ENCODE measurements around the gene YWHAB.
"Not testable (repeated sequence)": the region's sequence is repeated elsewhere in the genome, so short reads cannot be mapped to it uniquely, and the experiment has no call there.

Gene YWHAB

DNA sequence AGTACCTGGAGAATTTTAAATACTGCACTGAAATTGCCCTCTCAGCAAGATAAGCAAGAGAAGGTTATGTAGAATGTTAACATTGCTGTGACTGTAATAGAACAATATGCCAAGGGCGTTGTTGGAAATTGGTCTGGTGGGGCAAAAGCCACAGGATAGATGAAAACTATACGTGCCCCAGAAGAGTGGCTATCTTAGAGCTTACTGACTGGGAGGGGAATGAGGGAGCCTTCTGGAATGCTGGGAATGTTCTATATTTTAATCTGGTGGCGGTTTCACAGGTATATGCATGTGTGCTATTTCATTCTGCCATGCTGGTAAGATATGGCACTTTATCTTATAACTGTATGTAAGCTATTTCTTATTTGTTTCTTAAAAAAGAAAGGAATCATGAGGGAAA is 35.2 kb upstream of the YWHAB start:
- no peak overlapping the region for H3K27ac ChIP-seq (ENCODE audit: low read depth, low read length)
- H3K4me1 ChIP-seq (ENCODE audit: control insufficient read depth in 1 of 2, insufficient read depth in 2 of 2, low read length in 2 of 2): peaks cover 6 to 22% of the 10 kb centered on the region in 2 donors

DNA sequence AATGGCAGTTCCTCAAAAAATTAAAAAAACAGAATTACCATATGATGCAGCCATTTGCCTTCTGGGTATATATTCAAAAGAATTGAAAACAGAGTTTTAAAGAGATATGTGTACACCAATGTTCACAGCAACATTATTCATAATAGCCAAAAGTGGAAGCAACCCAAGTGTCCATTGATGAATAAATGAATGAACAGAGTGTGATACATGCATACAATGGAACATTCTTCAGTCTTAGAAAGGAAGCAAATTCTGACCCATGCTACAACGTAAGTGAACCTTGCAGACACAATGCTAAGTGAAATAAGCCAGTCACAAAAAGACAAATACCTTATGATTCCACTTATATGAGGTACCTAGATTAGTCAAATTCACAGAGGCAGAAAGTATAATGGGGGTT is 34.7 kb upstream of the YWHAB start:
- H3K4me3 ChIP-seq (ENCODE audit: low read depth in 1 of 2, low read length in 2 of 2): no peak overlapping the region
- H3K9ac ChIP-seq (ENCODE audit: low read depth in 1 of 2, low read length in 2 of 2): no peak overlapping the region
- H3K27me3 ChIP-seq (ENCODE audit: control insufficient read depth in 1 of 2, insufficient read depth in 2 of 2, low read length in 2 of 2): no peaks in the 10 kb centered on the region
- no peaks in the 10 kb centered on the region for H3K9me3 ChIP-seq (ENCODE audit: control insufficient read depth in 1 of 2, low read length in 2 of 2)
- H3K36me3 ChIP-seq (ENCODE audit: control insufficient read depth in 1 of 2, insufficient read depth in 2 of 2, low read length in 2 of 2): no peaks in the 10 kb centered on the region
- peaks cover 6 to 22% of the 10 kb centered on the region in 2 donors for H3K4me1 ChIP-seq (ENCODE audit: control insufficient read depth in 1 of 2, insufficient read depth in 2 of 2, low read length in 2 of 2)
- no peak overlapping the region for H3K27ac ChIP-seq (ENCODE audit: low read depth, low read length)

More for the DNA sequence above, 35.2 kb upstream of the YWHAB start:
- Histone ChIP-seq H3K4me3 (ENCODE audit: low read depth in 1 of 2, low read length in 2 of 2) (no peak overlapping the region), H3K9me3 (ENCODE audit: control insufficient read depth in 1 of 2, low read length in 2 of 2) (no peaks in the 10 kb centered on the region), H3K36me3 (ENCODE audit: control insufficient read depth in 1 of 2, insufficient read depth in 2 of 2, low read length in 2 of 2) (no peaks in the 10 kb centered on the region), H3K9ac (ENCODE audit: low read depth in 1 of 2, low read length in 2 of 2) (no peak overlapping the region), H3K27me3 (ENCODE audit: control insufficient read depth in 1 of 2, insufficient read depth in 2 of 2, low read length in 2 of 2) (no peaks in the 10 kb centered on the region)

DNA sequence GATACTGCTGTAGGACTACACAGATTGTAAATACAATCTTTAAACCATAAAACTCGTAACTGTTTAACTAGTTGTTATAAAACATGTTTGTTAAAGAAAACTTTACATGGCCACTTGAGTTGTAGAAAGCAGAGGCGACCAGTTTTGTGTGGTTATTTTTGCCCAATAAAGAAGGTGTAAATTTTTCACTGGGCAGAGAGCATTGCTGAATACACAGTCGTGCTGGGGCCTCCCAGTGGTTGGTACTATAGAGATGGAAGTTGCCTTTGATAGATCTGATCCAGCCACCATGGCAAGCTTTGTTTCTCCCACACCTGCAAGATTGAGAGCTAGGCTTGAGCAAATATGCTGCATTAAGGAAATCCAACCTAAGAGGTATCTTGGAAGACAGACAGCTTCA is 34.0 kb upstream of the YWHAB start:
- H3K27ac ChIP-seq (ENCODE audit: low read depth, low read length): no peak overlapping the region
- H3K4me3 ChIP-seq (ENCODE audit: low read depth in 1 of 2, low read length in 2 of 2): no peak overlapping the region
- no peaks in the 10 kb centered on the region for H3K27me3 ChIP-seq (ENCODE audit: control insufficient read depth in 1 of 2, insufficient read depth in 2 of 2, low read length in 2 of 2)
- peaks cover 6 to 22% of the 10 kb centered on the region in 2 donors for H3K4me1 ChIP-seq (ENCODE audit: control insufficient read depth in 1 of 2, insufficient read depth in 2 of 2, low read length in 2 of 2)
- H3K36me3 ChIP-seq (ENCODE audit: control insufficient read depth in 1 of 2, insufficient read depth in 2 of 2, low read length in 2 of 2): no peaks in the 10 kb centered on the region
- H3K9me3 ChIP-seq (ENCODE audit: control insufficient read depth in 1 of 2, low read length in 2 of 2): no peaks in the 10 kb centered on the region
- H3K9ac ChIP-seq (ENCODE audit: low read depth in 1 of 2, low read length in 2 of 2): no peak overlapping the region

DNA sequence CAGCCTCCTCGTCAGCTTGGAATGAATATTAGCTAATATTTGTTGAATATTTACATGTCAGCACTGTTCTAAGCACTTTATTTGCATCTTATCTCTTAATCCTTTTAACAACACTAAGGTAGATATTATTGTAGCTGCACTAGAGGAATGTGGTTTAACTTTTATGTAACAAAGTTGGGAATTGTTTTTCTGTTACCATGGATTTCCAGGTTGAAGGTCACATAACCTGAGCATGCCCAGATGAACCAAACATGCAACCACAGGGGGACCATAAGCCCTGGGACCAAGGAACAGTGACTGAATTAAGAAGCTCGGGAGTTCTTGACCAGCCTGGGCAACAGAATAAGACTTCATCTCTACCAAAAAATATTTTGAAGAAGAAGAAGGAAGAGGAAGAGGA is 29.1 kb upstream of the YWHAB start:
- Histone ChIP-seq H3K27me3 (ENCODE audit: control insufficient read depth in 1 of 2, insufficient read depth in 2 of 2, low read length in 2 of 2) (no peaks in the 10 kb centered on the region), H3K4me3 (ENCODE audit: low read depth in 1 of 2, low read length in 2 of 2) (no peak overlapping the region), H3K36me3 (ENCODE audit: control insufficient read depth in 1 of 2, insufficient read depth in 2 of 2, low read length in 2 of 2) (no peaks in the 10 kb centered on the region), H3K9ac (ENCODE audit: low read depth in 1 of 2, low read length in 2 of 2) (no peak overlapping the region), H3K9me3 (ENCODE audit: control insufficient read depth in 1 of 2, low read length in 2 of 2) (no peaks in the 10 kb centered on the region), H3K27ac (ENCODE audit: low read depth, low read length) (no peak overlapping the region), H3K4me1 (ENCODE audit: control insufficient read depth in 1 of 2, insufficient read depth in 2 of 2, low read length in 2 of 2) (peaks cover 7 to 9% of the 10 kb centered on the region in 2 donors)

DNA sequence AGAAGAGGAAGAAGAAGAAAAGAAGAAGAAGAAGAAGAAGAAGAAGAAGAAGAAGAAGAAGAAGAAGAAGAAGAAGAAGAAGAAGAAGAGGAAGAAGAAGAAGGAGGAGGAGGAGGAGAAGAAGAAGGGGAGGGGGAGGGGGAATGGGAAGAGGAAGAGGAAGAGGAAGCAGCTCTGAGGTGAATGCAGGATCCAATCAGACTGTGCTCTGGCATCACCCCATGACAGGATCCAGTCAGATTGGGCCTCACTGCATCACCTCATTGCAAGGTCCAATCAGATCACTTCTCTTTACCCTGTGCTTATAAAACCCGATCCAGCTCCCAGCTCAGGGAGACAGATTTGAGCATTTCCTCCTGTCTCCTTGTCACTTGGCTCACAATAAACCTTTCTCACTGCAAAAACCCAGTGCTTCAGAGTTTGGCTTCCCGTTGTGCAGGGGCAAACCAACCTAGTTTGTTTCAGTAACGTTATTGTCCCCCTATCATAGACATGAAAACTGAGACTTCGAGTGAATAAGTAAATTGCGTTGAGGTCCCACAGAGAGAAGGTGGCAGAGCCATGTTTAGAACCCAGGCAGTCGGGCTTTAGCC is 28.6 kb upstream of the YWHAB start:
- no peaks in the 10 kb centered on the region for H3K36me3 ChIP-seq (ENCODE audit: control insufficient read depth in 1 of 2, insufficient read depth in 2 of 2, low read length in 2 of 2)
- H3K4me1 ChIP-seq (ENCODE audit: control insufficient read depth in 1 of 2, insufficient read depth in 2 of 2, low read length in 2 of 2): peaks cover 2 to 11% of the 10 kb centered on the region in 2 donors
- no peaks in the 10 kb centered on the region for H3K9me3 ChIP-seq (ENCODE audit: control insufficient read depth in 1 of 2, low read length in 2 of 2)
- no peak overlapping the region for H3K9ac ChIP-seq (ENCODE audit: low read depth in 1 of 2, low read length in 2 of 2)
- H3K27me3 ChIP-seq (ENCODE audit: control insufficient read depth in 1 of 2, insufficient read depth in 2 of 2, low read length in 2 of 2): no peaks in the 10 kb centered on the region
- H3K27ac ChIP-seq (ENCODE audit: low read depth, low read length): no peak overlapping the region
- no peak overlapping the region for H3K4me3 ChIP-seq (ENCODE audit: low read depth in 1 of 2, low read length in 2 of 2)

DNA sequence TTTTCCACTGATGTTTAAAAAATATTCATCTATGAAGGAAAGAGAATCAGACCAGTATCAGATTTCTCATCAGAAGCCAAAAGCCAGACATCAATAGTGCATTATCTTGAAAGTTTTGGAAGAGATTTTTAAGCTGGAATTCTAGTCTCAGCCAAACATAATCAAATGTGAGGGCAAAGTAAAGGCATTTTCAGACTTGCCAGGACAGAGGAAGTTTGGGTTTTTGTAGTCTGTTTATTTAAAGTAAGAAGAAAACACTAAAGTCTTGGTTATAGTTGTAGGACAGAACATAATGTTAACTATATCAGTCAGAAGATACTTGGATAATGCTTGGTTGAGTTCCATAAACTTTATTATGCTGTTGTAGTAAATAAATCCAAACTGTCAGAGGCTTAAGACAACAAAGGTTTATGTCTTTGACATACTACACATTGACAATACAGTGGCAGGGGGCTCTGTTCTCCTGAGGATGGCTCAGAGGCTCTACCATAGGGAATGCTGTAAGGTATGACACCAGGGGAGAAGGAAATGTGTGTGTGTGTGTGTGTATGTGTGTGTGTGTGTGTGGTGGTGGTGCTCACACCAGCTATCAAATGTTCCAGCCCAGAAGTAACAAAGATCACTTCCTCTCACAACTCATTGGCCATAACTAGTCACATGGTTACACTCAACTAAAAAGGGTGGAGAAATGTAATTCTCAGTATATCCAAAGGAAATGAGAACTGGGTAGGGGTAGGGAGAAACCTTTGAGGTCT is 26.7 kb upstream of the YWHAB start:
- no peaks in the 10 kb centered on the region for H3K36me3 ChIP-seq (ENCODE audit: control insufficient read depth in 1 of 2, insufficient read depth in 2 of 2, low read length in 2 of 2)
- no peak overlapping the region for H3K27ac ChIP-seq (ENCODE audit: low read depth, low read length)
- no peaks in the 10 kb centered on the region for H3K9me3 ChIP-seq (ENCODE audit: control insufficient read depth in 1 of 2, low read length in 2 of 2)
- H3K4me1 ChIP-seq (ENCODE audit: control insufficient read depth in 1 of 2, insufficient read depth in 2 of 2, low read length in 2 of 2): peaks cover 1 to 14% of the 10 kb centered on the region in 2 donors
- no peaks in the 10 kb centered on the region for H3K27me3 ChIP-seq (ENCODE audit: control insufficient read depth in 1 of 2, insufficient read depth in 2 of 2, low read length in 2 of 2)
- no peak overlapping the region for H3K9ac ChIP-seq (ENCODE audit: low read depth in 1 of 2, low read length in 2 of 2)
- no peak overlapping the region for H3K4me3 ChIP-seq (ENCODE audit: low read depth in 1 of 2, low read length in 2 of 2)

DNA sequence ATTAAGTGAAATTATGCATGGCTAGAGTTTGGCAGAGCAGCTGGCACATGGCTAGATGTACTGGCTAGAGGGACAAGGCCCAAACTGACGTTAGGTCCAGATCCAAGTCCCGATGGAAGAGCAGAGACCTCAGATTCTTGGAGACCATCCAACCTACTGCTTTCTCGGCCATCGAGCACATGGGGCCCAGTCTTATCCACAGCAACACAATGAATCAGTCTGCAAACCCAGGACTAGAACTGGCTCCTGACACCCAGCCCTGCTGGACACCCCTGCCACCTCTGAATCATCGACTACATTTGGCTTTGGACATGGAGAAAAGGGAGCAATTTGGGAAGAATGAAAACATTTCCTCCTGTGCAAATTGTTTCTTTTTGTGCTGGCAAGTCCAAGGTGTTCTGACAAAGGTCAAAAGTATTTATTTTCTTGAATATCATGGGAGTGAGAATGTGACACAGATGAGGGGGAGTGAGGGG is 23.9 kb upstream of the YWHAB start:
- Histone ChIP-seq H3K27ac (ENCODE audit: low read depth, low read length) (no peak overlapping the region), H3K4me1 (ENCODE audit: control insufficient read depth in 1 of 2, insufficient read depth in 2 of 2, low read length in 2 of 2) (peaks cover 3 to 17% of the 10 kb centered on the region in 2 donors), H3K27me3 (ENCODE audit: control insufficient read depth in 1 of 2, insufficient read depth in 2 of 2, low read length in 2 of 2) (no peaks in the 10 kb centered on the region), H3K9ac (ENCODE audit: low read depth in 1 of 2, low read length in 2 of 2) (no peak overlapping the region), H3K4me3 (ENCODE audit: low read depth in 1 of 2, low read length in 2 of 2) (no peak overlapping the region), H3K36me3 (ENCODE audit: control insufficient read depth in 1 of 2, insufficient read depth in 2 of 2, low read length in 2 of 2) (no peaks in the 10 kb centered on the region), H3K9me3 (ENCODE audit: control insufficient read depth in 1 of 2, low read length in 2 of 2) (no peaks in the 10 kb centered on the region)

DNA sequence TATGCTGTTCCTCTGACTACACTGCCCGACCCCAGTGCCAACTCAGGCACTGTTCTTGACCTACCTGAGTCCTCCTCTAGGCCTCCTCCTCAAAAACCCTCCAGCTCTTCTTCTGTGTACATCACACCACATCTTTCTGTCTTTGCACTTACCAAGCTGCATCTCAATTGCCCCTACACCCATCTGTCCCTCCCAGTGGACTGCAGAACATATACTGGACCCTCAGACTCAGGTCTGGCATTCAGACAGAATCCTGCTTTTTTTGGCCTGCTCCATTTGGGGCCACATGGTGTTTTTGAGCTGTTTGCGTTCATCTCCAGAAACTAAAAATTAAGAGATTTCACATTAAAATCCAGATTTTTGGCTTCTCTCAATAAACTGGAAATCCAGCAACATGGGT is 23.2 kb upstream of the YWHAB start:
- no peak overlapping the region for H3K9ac ChIP-seq (ENCODE audit: low read depth in 1 of 2, low read length in 2 of 2)
- H3K27ac ChIP-seq (ENCODE audit: low read depth, low read length): no peak overlapping the region
- no peaks in the 10 kb centered on the region for H3K9me3 ChIP-seq (ENCODE audit: control insufficient read depth in 1 of 2, low read length in 2 of 2)
- H3K4me1 ChIP-seq (ENCODE audit: control insufficient read depth in 1 of 2, insufficient read depth in 2 of 2, low read length in 2 of 2): peaks cover 3 to 17% of the 10 kb centered on the region in 2 donors
- no peaks in the 10 kb centered on the region for H3K36me3 ChIP-seq (ENCODE audit: control insufficient read depth in 1 of 2, insufficient read depth in 2 of 2, low read length in 2 of 2)
- H3K4me3 ChIP-seq (ENCODE audit: low read depth in 1 of 2, low read length in 2 of 2): no peak overlapping the region
- no peaks in the 10 kb centered on the region for H3K27me3 ChIP-seq (ENCODE audit: control insufficient read depth in 1 of 2, insufficient read depth in 2 of 2, low read length in 2 of 2)

DNA sequence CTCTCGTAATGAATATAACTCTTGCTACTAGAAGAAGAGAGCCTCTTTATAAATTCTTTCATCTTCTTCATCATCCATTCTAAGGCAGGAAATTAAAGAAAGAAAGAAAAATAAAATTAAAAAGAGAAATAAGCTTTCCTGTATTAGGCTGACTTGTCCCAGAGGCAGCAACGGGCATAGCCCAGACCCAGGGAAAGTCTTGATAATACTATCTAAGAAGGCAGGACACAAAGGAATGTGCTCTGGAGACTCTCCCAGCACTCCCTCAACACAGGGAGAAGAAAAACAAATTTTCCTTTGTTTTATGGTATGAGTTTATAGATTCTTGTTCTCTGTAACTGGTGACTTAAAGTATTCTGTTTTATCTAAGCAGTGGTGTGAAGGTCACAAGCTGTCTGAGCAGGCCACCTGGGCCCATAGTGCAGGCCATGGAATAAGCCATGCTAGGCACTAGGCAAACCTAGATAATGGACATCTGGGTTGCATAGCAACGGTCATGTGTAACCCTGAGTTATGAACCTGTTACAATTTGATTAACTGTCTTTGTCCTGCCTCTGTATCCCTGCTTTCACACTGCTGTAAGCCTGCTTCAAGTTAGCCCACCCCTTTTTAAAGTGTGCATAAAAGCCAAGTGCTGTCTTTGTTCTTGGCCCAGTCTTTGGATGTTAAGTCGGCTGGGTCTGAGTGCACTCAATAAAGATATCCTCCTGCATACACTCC is 22.0 kb upstream of the YWHAB start:
- not testable (repeated sequence) for H3K9me3 ChIP-seq (ENCODE audit: control insufficient read depth in 1 of 2, low read length in 2 of 2); H3K9ac ChIP-seq (ENCODE audit: low read depth in 1 of 2, low read length in 2 of 2); H3K27me3 ChIP-seq (ENCODE audit: control insufficient read depth in 1 of 2, insufficient read depth in 2 of 2, low read length in 2 of 2); H3K27ac ChIP-seq (ENCODE audit: low read depth, low read length); H3K4me3 ChIP-seq (ENCODE audit: low read depth in 1 of 2, low read length in 2 of 2); H3K36me3 ChIP-seq (ENCODE audit: control insufficient read depth in 1 of 2, insufficient read depth in 2 of 2, low read length in 2 of 2)
- H3K4me1 ChIP-seq (ENCODE audit: control insufficient read depth in 1 of 2, insufficient read depth in 2 of 2, low read length in 2 of 2): peaks cover 3 to 16% of the 10 kb centered on the region in 2 donors

DNA sequence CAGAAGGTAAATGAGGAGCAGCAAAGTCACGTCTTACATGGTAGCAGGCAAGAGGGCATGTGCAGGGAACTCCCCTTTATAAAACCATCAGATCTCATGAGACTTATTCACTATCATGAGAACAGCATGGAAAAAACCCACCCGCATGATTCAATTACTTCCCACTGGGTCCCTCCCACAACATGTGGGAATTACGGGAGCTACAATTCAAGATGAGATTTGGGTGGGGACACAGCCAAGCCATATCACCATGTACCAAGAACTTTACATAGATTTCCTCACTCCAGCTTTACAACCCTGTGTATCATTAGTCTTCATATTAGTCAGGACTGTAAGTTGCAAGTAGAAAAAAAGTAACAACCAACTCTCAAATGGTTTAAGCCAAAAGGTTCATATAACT is 21.0 kb upstream of the YWHAB start:
- not testable (repeated sequence) for H3K36me3 ChIP-seq (ENCODE audit: control insufficient read depth in 1 of 2, insufficient read depth in 2 of 2, low read length in 2 of 2); H3K27me3 ChIP-seq (ENCODE audit: control insufficient read depth in 1 of 2, insufficient read depth in 2 of 2, low read length in 2 of 2); H3K9me3 ChIP-seq (ENCODE audit: control insufficient read depth in 1 of 2, low read length in 2 of 2); H3K27ac ChIP-seq (ENCODE audit: low read depth, low read length); H3K4me3 ChIP-seq (ENCODE audit: low read depth in 1 of 2, low read length in 2 of 2); H3K9ac ChIP-seq (ENCODE audit: low read depth in 1 of 2, low read length in 2 of 2)
- H3K4me1 ChIP-seq (ENCODE audit: control insufficient read depth in 1 of 2, insufficient read depth in 2 of 2, low read length in 2 of 2): peaks cover 3 to 10% of the 10 kb centered on the region in 2 donors

Measured in duodenal mucosa (tissue), 2 donors.